Body of pancreas (tissue), 4 donors: ENCODE data around the gene JAG2.

Experiments used
- POLR2A ChIP-seq, 3 donors: fragments of 450-650 bp; IDR thresholded peaks; one replicate each; pipeline ENCODE4 v1.6.1; 2016; ENCODE audit warnings: antibody characterized with exemption in 3 of 3, mild to moderate bottlenecking in 2 of 3
- TF ChIP-seq, protein P1 (sequence below), 7 experiments: fragments of 450-650 bp in 4 of 7; fragments of 200-600 bp in 3 of 7; sonication (generic) in 3 of 7; IDR thresholded peaks; one replicate each; pipeline ENCODE4 v1.5.1; 2016 to 2019; ENCODE audit warnings: antibody characterized with exemption in 7 of 7

DNA sequence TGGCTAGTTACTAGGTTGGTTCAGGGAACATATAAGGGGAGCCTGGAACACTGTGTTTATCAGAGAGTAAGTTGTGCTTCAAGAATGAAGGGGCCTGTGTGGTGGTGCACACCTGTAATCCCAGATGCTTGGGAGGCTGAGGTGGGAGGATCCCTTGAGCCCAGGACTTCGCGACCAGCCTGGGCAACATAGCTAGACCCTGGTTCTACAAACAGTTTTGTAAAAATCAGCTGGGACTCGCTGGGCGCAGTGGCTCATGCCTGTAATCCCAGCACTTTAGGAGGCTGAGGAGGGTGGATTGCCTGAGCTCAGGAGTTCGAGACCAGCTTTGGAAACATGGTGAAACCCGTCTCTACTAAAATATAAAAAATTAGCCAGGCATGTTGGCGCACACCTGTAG is 61.2 kb downstream of the JAG2 start:
- no peak for TF ChIP-seq POLR2A (IDR thresholded peaks at IDR 0.05)
- TF ChIP-seq, protein P1, sequence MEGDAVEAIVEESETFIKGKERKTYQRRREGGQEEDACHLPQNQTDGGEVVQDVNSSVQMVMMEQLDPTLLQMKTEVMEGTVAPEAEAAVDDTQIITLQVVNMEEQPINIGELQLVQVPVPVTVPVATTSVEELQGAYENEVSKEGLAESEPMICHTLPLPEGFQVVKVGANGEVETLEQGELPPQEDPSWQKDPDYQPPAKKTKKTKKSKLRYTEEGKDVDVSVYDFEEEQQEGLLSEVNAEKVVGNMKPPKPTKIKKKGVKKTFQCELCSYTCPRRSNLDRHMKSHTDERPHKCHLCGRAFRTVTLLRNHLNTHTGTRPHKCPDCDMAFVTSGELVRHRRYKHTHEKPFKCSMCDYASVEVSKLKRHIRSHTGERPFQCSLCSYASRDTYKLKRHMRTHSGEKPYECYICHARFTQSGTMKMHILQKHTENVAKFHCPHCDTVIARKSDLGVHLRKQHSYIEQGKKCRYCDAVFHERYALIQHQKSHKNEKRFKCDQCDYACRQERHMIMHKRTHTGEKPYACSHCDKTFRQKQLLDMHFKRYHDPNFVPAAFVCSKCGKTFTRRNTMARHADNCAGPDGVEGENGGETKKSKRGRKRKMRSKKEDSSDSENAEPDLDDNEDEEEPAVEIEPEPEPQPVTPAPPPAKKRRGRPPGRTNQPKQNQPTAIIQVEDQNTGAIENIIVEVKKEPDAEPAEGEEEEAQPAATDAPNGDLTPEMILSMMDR (IDR thresholded peaks at IDR 0.05) = no peak
